ENCODE data around the gene ALOX15B. TPM values are rescaled to one million over a fixed set of nuclear protein-coding genes. Genes with fewer than 3 reads are reported as not detected.

ALOX15B gene
- total RNA-seq, 1 experiment from 2014 or later, result not detected

DNA sequence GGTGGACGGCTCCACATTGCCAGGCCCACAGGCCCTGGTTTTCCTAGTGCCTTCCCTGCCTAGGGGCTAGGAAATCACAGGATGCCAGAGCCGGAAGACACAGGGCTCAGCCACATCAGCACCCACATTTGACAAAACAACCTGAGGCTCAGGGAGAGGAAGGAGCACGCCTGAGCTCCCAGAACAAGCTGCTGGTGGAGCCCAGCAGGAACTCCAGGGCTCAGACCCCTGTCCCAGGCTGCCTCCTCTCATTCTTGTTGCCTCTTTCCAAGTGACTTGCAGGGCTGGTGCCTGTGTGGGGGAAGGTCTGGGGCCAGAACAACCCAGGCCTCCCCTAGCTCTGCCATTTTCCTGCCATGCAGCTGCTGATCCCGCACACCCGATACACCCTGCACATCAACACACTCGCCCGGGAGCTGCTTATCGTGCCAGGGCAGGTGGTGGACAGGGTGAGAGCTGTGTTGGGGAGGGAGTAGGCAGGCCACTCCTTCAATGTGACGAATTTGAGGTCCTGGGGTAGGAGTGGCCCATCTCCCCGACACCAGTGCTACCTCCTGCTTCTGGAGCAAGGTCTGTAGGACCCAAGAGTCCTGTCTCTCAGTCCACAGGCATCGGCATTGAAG, 7.6 kb downstream of the ALOX15B start:
- no peak for DNase-seq
- Histone ChIP-seq H3K9me2 (ENCODE audit: insufficient read depth) (no peaks in the 10 kb centered on the region), H3K4me3 (no peak overlapping the region), H3K4me1 (replicated peaks; ENCODE audit: insufficient read depth) (0 out of 2 replicates have a peak, but pooled peaks cover under 1% of the 10 kb centered on the region), H3K4me2 (no peak overlapping the region), H3K9me3 (ENCODE audit: insufficient read depth, low read depth) (no peaks in the 10 kb centered on the region), H3F3A (ENCODE audit: insufficient read depth, low read depth) (no peaks in the 10 kb centered on the region), H3K27ac (no peak overlapping the region), H3K36me3 (ENCODE audit: low read depth) (no peaks in the 10 kb centered on the region), H3K79me2 (ENCODE audit: low read depth) (no peaks in the 10 kb centered on the region), H3K27me3 (ENCODE audit: insufficient read depth, low read depth) (no peaks in the 10 kb centered on the region), H2AFZ (no peak overlapping the region), H4K20me1 (ENCODE audit: insufficient read depth) (no peaks in the 10 kb centered on the region)
- TF ChIP-seq, protein P1, sequence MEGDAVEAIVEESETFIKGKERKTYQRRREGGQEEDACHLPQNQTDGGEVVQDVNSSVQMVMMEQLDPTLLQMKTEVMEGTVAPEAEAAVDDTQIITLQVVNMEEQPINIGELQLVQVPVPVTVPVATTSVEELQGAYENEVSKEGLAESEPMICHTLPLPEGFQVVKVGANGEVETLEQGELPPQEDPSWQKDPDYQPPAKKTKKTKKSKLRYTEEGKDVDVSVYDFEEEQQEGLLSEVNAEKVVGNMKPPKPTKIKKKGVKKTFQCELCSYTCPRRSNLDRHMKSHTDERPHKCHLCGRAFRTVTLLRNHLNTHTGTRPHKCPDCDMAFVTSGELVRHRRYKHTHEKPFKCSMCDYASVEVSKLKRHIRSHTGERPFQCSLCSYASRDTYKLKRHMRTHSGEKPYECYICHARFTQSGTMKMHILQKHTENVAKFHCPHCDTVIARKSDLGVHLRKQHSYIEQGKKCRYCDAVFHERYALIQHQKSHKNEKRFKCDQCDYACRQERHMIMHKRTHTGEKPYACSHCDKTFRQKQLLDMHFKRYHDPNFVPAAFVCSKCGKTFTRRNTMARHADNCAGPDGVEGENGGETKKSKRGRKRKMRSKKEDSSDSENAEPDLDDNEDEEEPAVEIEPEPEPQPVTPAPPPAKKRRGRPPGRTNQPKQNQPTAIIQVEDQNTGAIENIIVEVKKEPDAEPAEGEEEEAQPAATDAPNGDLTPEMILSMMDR (conservative IDR thresholded peaks at IDR 0.05), result no peak
- TF ChIP-seq EZH2 (IDR thresholded peaks at IDR 0.05; ENCODE audit: low read depth), result no peak
- intact Hi-C loops (cut with micrococcal nuclease; ENCODE audit: unreplicated experiment), result no loop called here
- ChIA-PET POLR2A (ENCODE audit: unreplicated experiment) (no interaction called here), CTCF (no interaction called here)
- BruUV-seq (replicated peaks), result no TSS peak

DNA sequence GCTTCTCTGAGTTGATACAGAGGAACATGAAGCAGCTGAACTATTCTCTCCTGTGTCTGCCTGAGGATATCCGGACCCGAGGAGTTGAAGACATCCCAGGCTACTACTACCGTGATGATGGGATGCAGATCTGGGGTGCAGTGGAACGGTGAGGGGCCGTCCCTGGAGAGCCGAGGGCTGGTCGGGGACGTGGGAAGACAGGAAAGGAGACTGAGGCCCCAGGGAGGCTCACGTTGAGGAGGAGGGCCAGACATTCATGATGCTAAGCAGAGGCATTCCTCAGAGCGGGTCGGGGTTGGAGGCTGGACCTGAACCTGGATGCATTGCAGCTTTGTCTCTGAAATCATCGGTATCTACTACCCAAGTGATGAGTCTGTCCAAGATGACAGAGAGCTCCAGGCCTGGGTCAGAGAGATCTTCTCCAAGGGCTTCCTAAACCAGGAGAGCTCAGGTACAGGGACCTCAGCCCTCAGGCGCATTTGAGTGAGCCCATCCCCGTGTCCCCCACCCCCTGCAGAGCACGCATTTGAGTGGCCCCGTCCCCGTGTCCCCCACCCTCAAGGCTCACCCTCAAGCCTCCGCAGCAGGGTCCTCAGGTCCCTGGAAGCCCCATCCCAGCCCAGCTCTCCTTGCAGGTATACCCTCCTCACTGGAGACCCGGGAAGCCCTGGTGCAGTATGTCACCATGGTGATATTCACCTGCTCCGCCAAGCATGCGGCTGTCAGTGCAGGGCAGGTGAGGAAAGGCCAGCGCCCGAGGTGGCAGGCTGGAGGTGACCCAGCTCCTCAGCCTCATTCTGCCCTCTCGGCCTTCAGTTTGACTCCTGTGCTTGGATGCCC, 8.3 kb downstream of the ALOX15B start:
- Histone ChIP-seq H3K9me3 (ENCODE audit: insufficient read depth, low read depth) (no peaks in the 10 kb centered on the region), H3K79me2 (ENCODE audit: low read depth) (no peaks in the 10 kb centered on the region), H3K4me3 (no peak overlapping the region), H3K27ac (no peak overlapping the region), H3K27me3 (ENCODE audit: insufficient read depth, low read depth) (no peaks in the 10 kb centered on the region), H3K9me2 (ENCODE audit: insufficient read depth) (no peaks in the 10 kb centered on the region), H2AFZ (no peak overlapping the region), H3F3A (ENCODE audit: insufficient read depth, low read depth) (no peaks in the 10 kb centered on the region), H3K4me1 (replicated peaks; ENCODE audit: insufficient read depth) (no peaks in the 10 kb centered on the region), H4K20me1 (ENCODE audit: insufficient read depth) (no peaks in the 10 kb centered on the region), H3K36me3 (ENCODE audit: low read depth) (no peaks in the 10 kb centered on the region), H3K4me2 (no peak overlapping the region)
- CTCF ChIA-PET, result no interaction called here
- BruUV-seq (replicated peaks), result no TSS peak
- intact Hi-C loops (cut with micrococcal nuclease; ENCODE audit: unreplicated experiment), result no loop called here
- no peak for DNase-seq
- POLR2A ChIA-PET (ENCODE audit: unreplicated experiment), result no interaction called here
- TF ChIP-seq EZH2 (IDR thresholded peaks at IDR 0.05; ENCODE audit: low read depth), result no peak
- TF ChIP-seq, protein P1 (conservative IDR thresholded peaks at IDR 0.05), result no peak

DNA sequence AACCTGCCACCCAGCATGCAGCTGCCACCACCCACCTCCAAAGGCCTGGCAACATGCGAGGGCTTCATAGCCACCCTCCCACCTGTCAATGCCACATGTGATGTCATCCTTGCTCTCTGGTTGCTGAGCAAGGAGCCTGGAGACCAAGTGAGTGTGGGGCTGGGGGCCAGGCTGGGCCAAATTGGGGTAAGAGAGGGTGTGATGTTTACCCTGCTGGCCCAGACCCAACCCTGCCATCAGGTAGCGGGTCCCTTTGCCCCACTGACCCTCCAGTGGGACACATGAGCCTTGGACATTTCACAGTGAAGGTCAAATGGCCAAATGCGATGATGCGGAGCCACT, 8.9 kb downstream of the ALOX15B start:
- CTCF ChIA-PET, result no interaction called here

More for the DNA sequence above, 8.9 kb downstream of the ALOX15B start:
- POLR2A ChIA-PET (ENCODE audit: unreplicated experiment), result no interaction called here
- TF ChIP-seq, protein P1 (conservative IDR thresholded peaks at IDR 0.05), result no peak
- TF ChIP-seq EZH2 (IDR thresholded peaks at IDR 0.05; ENCODE audit: low read depth), result no peak
- Histone ChIP-seq H3K4me1 (replicated peaks; ENCODE audit: insufficient read depth) (no peaks in the 10 kb centered on the region), H2AFZ (no peak overlapping the region), H3K9me2 (ENCODE audit: insufficient read depth) (no peaks in the 10 kb centered on the region), H3K79me2 (ENCODE audit: low read depth) (no peaks in the 10 kb centered on the region), H3K4me3 (no peak overlapping the region), H3F3A (ENCODE audit: insufficient read depth, low read depth) (no peaks in the 10 kb centered on the region), H3K36me3 (ENCODE audit: low read depth) (no peaks in the 10 kb centered on the region), H3K9me3 (ENCODE audit: insufficient read depth, low read depth) (no peaks in the 10 kb centered on the region), H3K4me2 (no peak overlapping the region), H3K27ac (no peak overlapping the region), H3K27me3 (ENCODE audit: insufficient read depth, low read depth) (no peaks in the 10 kb centered on the region), H4K20me1 (ENCODE audit: insufficient read depth) (no peaks in the 10 kb centered on the region)
- BruUV-seq (replicated peaks), result no TSS peak
- intact Hi-C loops (cut with micrococcal nuclease; ENCODE audit: unreplicated experiment), result no loop called here
- no peak for DNase-seq

Data from PC-9 (cell line).